Frontal cortex (tissue), 4 donors: ENCODE data around the gene MYO3B. TPM values are rescaled to one million over a fixed set of nuclear protein-coding genes. Genes with fewer than 3 reads are reported as not detected.
"Not testable (repeated sequence)": the region's sequence is repeated elsewhere in the genome, so short reads cannot be mapped to it uniquely, and the experiment has no call there.

ENCODE experiments used
- DNase-seq, 2 donors: peaks; one replicate each; pipeline ENCODE4 v3.0.0; 2012; ENCODE audit warnings: low spot score in 2 of 2
- FAIRE-seq: peaks from 2 replicates; lab custom pipeline; 2012; peaks lifted over from hg19 to GRCh38; lab: Jason Lieb, UNC
- total RNA-seq: library from RNA; depleted of rRNA; stranded (reverse); fragments of >200 nt; gene quantifications from one replicate; pipeline ENCODE4 v1.2.3, GENCODE V29; 2014
- donor health status: control.
- donor health status: control.
- donor health status: control.

MYO3B gene
- total RNA-seq, 1 donor from 2014 or later, result 0.41 TPM

DNA sequence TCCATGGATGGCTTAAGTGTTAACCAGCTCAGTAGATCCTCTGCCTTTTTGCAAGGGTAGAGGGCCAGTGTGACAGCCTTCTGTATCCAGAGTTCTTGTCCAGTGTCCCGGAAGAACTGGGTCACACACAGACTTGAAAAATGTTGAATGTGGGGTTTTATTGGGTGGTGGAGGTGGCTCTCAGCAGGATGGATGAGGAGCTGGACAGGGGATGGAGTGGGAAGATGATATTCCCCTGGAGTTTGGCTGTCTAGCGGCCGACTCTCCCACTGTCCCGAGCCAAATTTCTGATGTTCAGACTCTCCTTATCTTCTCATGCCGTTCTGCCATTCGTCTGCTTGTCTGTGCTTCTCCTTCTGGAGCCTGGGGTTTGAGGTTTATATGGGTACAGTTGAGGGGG lies 72.6 kb downstream of the MYO3B start:
- FAIRE-seq (no peak), DNase-seq (no peak)

DNA sequence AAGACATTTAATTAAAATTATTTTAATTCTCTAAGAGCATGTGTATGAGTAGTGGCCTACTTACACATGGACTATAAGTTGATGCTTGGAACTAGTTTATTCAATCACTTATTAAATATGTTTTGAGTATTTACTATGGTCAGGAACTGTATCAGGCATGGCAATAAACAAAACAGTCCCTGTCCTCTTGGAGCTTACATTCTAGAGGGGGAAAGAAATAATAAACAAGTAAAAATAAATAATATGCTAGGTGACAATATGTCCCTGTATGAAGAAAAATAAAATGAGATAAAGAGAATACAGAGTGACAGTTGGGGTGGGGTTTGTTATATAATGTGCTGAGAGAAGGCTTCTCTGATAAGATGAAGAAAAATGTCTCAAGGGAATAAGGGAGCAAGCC lies 74.5 kb downstream of the MYO3B start:
- FAIRE-seq, result no peak

DNA sequence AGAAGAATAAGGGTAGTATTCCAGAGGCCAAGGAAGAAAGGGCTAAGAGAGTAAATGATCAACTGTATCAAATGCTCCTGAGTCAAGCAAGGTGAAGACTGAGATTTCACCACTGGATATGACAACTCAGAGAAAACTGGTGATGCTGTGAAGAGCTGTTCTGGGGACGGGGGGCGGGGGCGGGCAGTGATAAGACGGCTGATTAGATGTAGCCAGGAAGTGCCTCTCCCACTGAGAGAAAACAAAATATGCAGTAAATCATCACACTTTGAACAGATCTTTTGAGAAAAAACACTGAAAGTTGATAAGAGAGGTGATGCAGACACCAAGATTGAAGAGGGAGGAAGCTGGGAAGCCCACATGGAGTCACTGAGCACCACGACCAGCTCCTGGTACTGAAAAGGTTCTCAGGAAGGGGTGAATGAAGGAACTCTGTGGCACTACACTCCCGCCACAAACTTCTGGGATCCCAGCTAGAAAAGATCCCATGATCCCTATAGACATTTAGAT lies 75.8 kb downstream of the MYO3B start:
- FAIRE-seq, result no peak
- DNase-seq, result no peak

More for the DNA sequence above, 74.5 kb downstream of the MYO3B start:
- DNase-seq, result no peak

DNA sequence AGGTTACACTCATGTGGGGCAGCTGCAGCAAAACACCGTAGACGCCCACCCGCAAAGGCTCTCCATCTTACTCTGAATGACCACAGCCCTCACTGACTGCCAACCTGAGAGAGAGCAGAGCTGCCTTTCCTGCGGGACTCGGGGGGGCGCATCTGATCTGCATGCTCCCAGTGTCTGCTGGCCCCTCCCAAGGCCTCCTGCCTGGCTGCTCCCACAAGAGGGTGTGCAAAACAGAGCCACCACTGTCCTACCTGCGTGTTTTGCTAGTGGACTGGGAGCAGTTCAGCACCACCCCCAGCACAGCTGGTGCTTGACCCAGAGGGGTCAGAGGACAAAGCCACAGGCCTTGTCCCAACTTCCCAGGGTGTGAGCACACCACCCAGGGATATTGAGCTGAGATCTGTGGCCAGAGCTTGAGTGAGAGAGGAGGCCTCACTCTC lies 76.4 kb downstream of the MYO3B start:
- DNase-seq, result no peak
- FAIRE-seq, result no peak

DNA sequence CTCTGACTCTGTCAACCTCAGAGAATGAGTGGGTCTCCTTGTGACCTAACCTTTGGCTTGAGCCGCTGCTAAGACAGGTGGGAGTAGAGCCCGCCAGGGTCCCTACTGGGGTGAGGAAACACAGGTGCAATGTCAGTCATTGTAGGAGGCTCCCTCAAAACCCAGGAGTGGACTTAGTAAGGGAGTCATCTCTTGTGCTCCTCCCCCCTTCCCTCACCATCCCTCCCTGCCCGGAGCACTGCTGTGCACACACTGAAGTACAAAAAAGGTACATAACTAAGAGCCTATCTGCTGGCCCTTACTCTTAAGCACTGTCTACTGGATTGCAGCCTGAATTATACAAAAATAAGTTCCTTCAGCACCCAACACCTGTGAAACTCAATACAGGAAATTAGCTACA lies 77.2 kb downstream of the MYO3B start:
- DNase-seq (no peak), FAIRE-seq (no peak)

DNA sequence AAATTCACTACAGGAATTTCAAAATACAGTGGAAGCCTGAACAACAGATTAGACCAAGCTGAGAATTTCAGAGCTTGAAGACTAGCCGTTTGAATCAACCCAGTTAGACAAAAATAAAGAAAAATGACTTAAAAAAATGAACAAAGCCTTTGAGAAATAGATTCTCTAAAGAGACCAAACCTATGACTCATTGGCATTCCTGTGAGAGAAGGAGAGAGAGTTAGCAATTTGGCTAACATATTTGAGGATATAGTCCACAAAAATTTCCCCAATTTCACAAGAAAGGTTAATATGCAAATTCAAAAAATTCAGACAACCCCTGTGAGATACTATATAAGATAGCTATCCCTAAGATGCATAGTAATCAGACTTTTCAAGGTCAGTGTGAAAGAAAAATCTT lies 78.0 kb downstream of the MYO3B start:
- DNase-seq, result no peak
- no peak for FAIRE-seq

DNA sequence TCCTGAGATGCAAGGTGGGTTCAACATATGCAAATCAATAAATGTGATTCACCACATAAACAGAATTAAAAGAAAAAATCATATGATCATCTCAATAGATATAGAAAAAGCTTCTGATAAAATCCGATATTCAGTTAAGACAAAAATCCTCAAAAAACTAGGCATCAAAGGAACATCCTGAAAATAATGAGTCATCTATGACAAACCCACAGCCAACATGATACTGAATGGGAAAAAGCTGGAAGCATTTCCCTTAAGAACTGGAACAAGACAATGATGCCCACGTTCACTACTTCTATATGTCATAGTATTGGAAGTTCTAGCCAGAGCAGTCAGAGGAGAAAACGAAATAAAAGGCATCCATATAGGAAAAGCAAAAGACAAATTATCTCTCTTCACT lies 80.4 kb downstream of the MYO3B start:
- no peak for FAIRE-seq
- DNase-seq, result no peak

DNA sequence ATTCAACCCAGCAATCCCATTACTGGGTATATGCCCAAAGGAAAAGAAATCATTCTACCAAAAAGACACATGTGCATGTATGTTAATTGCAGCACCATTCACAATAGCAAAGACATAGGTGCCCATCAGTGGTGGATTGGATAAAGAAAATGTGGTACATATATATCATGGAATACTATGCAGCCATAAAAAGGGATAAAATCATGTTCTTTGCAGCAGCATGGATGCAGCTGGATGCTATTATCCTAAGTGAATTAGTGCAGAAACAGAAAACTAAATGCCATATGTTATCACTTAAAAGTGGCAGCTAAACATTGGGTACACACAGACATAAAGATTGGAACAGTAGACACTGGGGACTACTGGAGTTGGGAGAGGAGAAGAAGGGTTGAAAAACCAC lies 82.2 kb downstream of the MYO3B start:
- no peak for FAIRE-seq
- no peak for DNase-seq

DNA sequence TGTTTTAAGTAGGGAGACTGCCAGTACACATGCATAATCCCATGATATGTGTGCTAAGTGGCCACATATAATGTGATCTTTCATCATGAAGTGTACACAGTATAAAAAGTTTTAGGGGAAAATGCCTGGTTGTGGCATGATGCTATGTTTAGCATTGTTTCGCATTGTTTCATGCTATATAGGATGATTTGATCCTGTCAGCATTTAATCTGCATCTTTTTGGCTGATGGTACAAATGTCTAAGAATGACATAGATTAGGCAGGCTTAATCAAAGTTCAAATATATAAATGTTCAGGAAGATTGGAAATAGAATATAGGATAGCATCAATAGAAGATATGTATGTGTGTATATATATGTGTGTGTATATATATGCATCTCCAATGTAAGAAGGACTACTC lies 83.6 kb downstream of the MYO3B start:
- DNase-seq, result no peak
- no peak for FAIRE-seq

DNA sequence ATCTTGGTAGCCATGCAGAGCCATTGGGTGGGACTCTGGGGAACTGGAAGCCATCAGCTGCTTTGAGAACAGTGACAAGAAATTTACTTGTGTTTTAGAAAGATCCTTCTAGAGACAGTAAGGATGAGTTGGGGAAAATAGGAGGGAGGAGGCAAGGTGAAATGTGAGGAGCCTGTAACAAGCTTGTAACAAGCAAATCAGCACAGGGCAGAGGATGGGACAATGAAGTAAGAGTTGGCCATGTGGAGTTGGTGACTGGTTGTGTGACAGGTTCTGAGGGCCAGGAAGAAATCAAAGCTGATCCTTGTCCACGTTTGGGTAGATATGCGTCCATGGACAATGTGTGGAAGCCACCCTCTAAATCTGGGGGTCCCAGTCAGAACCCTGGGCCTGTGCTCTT lies 84.4 kb downstream of the MYO3B start:
- no peak for DNase-seq
- FAIRE-seq, result no peak

DNA sequence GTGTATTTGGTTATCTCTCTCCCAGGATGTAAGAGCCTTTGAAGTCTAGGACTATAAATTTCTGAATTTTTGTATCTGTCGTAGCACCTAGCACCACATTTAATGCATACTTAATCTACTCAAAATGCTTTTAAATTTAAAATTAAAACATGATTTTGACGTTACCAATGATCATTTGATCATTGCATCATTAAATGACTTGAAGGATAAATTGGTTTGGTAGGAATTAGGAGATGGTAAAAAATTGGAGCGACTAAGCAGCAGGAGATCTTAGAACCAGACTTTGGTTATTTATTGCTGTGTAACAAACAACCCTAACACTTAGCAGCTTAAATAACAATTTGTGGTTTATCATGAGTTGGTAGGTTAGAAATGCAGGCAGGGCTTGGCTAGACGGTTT lies 84.9 kb downstream of the MYO3B start:
- DNase-seq (no peak), FAIRE-seq (no peak)

DNA sequence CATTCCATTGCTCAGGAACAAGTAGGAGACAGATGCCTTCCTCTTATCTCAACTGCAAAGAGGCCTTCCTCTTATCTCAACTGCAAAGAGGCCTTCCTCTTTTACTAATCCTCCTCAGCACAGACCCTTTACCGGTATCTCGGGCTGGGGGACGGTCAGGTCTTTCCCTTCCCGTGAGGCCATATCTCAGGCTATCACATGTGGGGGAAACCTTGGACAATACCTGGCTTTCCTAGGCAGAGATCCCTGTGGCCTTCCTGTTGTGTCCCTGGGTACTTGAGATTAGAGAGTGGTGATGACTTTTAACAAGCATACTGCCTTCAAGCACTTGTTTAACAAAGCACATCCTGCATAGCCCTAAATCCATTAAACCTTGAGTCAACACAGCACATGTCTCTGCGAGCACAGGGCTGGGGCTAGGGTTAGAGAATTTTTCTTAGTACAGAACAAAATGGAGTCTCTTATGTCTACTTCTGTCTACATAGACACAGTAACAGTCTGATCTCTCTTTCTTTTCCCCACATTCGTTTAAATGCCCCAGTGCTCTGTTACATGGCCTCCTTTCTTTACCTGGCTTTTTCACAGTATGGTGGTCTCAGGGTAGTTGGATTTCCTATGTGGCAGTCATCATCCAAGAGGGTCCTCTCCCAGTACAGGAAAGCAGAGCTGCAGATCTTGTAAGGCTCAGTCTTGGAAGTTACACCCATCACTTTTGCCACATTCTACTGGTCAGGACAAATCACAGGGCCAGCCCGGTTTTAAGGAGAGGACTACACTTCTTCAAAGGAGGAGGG lies 86.0 kb downstream of the MYO3B start:
- FAIRE-seq, DNase-seq: not testable (repeated sequence)

DNA sequence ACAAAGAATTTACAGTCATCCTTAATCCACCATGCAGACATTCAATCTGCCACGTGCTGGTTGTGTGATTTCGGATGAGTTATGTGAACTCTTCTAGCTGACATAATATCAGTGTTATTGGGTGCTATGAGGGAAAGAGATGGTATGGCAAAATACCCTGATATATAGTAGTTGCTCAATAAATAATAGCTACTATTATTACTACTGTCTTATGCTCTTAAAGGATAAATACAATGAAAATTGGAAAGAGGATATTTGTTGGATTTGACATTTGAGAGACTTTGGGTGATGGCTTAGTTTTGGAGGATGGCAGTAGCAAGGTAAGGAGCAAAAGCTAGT lies 86.5 kb downstream of the MYO3B start:
- FAIRE-seq, result no peak

DNA sequence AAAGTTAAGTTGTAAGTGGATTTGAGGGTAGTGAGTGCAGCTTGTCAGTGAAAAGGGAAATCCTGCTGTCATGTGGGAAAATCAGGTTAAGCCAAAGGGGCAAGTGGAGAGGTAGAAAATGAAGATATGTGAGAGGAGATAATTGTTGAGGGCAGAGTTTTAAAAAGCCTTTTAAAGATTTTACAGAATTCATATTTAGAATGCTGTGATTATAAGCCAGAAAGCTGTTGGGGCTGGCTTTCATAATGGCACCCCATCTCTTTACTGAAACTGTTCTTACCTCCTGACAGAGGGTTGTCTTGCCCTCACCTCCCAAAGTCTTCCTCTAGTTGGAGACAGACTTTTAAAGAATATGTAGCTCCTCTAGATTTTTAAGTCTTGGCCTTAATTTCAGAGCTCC lies 86.9 kb downstream of the MYO3B start:
- FAIRE-seq, result no peak
- no peak for DNase-seq

More for the DNA sequence above, 86.5 kb downstream of the MYO3B start:
- DNase-seq, result no peak

DNA sequence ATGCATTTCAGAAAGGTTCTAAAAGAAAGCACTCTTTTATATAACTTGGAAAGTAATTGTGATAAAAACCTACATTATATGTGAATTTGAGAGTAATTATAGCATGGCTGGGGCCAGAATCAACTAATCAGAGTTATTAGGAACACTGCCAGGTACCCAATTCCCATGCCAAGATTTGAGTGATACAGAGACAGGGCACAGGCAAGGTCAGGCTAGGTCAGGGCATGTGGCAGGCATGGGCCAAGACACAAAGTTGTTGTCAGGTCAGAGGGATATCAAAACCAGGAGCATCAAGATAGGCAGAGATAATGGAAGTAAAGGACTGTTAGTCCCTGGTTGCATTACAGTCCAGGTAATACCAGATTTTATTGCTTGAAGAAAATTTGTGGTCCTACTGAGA lies 87.4 kb downstream of the MYO3B start:
- DNase-seq (no peak), FAIRE-seq (no peak)

DNA sequence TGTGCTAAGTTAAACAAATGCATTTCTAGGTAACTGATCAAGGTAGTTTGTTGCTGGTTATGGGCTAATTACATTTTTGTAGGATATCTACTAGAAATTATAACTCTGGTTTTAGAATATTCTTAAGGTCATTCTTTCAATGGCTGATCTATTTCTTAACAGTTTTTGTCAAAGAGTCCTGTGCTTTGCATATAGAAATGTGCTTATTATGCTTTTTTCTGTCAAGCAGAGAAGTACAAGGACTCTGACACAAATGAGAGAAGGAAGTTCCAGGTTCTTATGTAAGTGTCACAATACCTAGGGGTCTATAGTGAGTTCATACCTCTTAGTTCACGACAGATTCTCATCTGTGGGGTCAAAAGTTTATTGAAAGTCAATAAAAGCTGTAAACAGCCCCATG lies 88.4 kb downstream of the MYO3B start:
- DNase-seq (no peak), FAIRE-seq (no peak)

DNA sequence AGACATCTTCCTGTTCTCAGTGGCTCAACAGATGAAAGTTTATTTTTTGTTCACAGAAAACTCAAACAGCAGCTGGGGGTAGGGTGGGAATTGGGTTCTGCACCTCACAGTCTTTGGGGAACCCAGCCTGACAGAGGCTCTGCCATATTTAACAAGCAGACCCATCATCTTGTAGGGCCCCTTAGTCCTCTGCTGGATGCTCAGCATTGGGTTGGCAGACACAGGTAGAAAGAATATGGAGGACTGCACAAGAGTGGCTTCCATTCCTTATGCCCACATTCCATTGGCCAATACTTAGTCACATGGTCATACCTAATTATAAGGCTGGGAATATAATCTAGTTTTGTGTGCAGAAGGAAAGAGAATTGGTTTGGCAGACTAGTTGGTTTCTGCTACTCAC lies 89.1 kb downstream of the MYO3B start:
- DNase-seq, result no peak
- FAIRE-seq, result no peak

DNA sequence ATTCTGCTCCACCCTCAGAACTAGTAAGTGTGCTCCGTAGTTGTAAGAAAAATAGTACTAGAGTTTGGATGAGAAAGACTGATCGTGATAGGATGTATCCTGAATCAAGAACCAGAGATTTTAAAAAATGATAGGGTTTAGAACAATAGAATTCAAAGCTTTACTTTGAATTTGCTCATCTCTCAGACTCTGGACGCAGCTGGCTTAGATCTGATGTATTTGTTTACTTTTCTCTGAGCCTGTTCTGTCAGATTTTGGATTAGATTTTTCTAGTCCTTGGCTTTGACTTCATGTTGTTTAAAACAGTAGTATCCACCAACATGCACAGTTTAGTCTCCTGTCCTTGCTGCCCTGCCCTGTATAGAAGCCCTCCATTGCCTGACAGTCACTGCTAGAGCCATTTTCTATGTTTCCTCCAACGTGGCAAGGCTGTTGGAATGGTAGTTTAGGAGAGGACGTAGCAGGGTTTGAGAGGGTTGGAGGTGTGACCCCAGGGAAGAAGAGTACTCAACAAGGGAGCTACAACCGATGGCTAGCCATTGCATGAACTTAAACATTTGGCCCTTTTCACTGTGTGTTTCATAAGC lies 92.4 kb downstream of the MYO3B start:
- DNase-seq (no peak), FAIRE-seq (no peak)

DNA sequence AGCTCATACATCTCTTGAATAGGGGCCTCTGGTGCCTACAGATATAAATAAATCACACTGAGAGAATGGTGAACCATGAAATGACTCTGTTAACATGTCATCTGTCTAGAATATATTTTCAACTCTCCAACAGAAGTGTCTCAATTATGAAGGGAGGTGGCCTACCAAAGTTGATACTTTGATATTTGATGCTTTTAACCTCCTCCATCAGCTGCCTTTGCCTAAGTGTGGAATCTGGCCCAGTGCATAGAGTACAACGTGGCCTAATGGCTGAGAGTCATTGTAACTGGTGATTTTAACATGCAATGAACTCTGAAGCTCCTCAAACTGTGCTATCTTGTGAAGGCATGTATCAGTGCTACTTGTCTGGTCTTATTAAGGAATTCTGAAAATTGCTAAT lies 93.4 kb downstream of the MYO3B start:
- no peak for FAIRE-seq
- DNase-seq, result no peak

DNA sequence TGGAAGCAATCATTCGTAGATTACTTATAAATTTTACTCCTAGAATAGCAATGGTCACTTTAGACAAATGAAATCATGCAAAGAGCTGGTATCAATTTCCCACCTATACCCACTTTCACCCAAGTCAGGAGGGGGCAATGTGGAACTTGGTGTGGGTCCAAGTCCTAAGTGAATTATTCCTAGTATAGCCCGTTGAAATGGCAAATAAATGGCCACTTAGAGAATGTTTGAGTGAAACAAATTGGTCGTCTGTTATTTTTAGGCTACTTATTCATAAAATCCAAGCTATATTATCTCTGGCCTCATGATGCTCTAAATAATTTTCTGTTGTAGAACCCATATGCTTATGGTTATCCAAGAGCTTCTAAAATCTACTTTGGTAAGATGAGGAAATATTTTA lies 98.1 kb downstream of the MYO3B start:
- no peak for FAIRE-seq
- DNase-seq, result no peak

DNA sequence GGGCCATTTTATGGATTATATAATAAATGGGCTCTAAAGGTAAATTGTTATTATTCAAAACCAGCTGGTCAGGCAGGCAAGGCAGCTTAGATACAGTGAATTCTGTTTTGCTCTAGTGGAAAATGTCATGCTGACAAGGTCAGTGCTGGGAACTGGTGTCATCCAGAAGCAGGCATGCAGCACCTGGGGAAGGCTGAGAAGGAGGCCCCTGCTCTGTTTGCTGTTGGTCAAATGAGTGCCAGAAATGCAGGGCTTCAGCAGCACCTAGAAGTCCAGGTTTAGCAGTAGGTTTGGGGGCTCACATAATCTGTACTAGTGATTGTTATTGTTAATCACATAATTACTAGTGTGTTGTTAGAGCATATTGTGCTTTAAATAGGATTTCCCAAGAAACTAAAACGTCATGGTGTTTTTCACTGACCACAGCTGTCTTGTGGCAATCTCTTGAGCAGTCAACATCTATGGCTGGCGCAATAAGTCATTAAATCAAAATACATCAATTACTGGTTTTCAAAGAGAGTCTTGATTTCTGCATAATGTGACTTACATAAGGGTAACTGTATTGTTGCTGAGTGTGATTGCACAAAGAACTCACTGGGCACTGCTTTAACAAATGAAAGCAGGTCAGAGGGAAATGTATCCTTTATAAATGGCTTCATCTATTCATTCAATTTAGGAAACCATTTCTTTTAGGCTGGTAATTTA lies 99.1 kb downstream of the MYO3B start:
- FAIRE-seq (no peak), DNase-seq (no peak)
